ENCODE results near the gene FLNC. TPM values are rescaled to one million over a fixed set of nuclear protein-coding genes. Genes with fewer than 3 reads are reported as not detected.

FLNC gene
- total and polyA plus RNA-seq, 9 of the 15 experiments (the other 6 are each of a cell fraction or from before 2014, with no cell fraction given), result 0.90 to 155 (median 28.8) TPM

DNA sequence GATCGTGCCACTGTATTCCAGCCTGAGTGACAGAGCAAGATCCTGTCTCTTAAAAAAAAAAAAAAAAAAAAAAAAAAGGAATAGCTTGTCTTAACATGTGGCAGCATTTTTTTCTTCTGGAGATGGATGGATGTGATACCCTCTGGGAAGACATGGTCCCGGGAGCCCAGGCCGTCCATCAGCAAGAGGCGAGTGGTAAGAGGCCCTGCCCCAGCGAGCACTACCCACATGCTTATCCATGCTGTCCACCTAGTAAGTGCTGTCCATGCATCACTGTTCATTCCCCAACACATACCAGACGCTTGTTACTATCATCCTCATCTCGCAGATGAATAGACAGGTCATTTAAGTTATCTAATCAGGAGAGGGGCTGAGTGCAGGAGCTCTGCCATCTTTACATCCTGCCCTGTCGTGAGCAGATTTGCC lies 45.3 kb downstream of the FLNC start:
- Histone ChIP-seq H3K4me2 (ENCODE audit: insufficient read depth, low read length) (no peak overlapping the region), H3K9ac (ENCODE audit: insufficient read depth in 1 of 2, low read depth in 2 of 2, low read length in 2 of 2) (0 out of 4 replicates have a peak overlapping the region, but pooled peaks of 1 of the 2 experiments have one; percentile 26), H3K36me3 (ENCODE audit: control insufficient read depth, insufficient read depth, low read length) (no peaks in the 10 kb centered on the region), H3K27ac (ENCODE audit: extremely low read depth, low read depth, low read length) (no peak overlapping the region), H3K9me1 (ENCODE audit: control insufficient read depth, insufficient read depth, low read length) (no peaks in the 10 kb centered on the region), H3K4me3 (no peak overlapping the region), H3K79me2 (ENCODE audit: control insufficient read depth, insufficient read depth, low read length) (no peaks in the 10 kb centered on the region), H2AFZ (ENCODE audit: low read depth, low read length) (no peak overlapping the region), H3K27me3 (ENCODE audit: control insufficient read depth in 2 of 2, insufficient read depth in 2 of 2, low read length in 2 of 2) (no peaks in the 10 kb centered on the region), H4K20me1 (replicated peaks; ENCODE audit: control insufficient read depth, insufficient read depth, low read length) (no peaks in the 10 kb centered on the region; the same call in 1 of the 2 replicates), H3K4me1 (replicated peaks in 1 of 2; ENCODE audit: control insufficient read depth in 2 of 2, insufficient read depth in 2 of 2, low read length in 2 of 2) (peaks cover 0 to 48% of the 10 kb centered on the region in 2 experiments; a peak in 3 of 5 replicates), H3K9me3 (replicated peaks; ENCODE audit: control insufficient read depth, insufficient read depth, low read depth, low read length) (no peaks in the 10 kb centered on the region)
- FAIRE-seq (no peak), ATAC-seq (no peak), DNase-seq (ENCODE audit: extremely low read depth in 1 of 4, low spot score in 3 of 4) (no peak)
- WGBS (ENCODE audit: insufficient coverage, low coverage, missing lambda C conversion rate), result 16% methylated on average over 8 of the region's 8 CpGs
- in situ Hi-C loops (cut with MboI), result loop anchor here (5.0 kb wide), 1 partner anchor 398 kb away; the partner anchor contains the start of gene METTL2B
- ChIA-PET CTCF (ENCODE audit: low intra/inter-chr PET ratio) (interaction anchor here (0.6 kb wide), 1 partner anchor 79 kb away, joined by 4 read pairs; no protein-coding TSS in a partner anchor), POLR2A (interaction anchor here (1.2 to 1.8 kb wide), 4 partner anchors 8 to 119 kb away, joined by 3 to 9 read pairs (median 5); partner anchors contain the start of gene ATP6V1F)
- intact Hi-C loops (cut with micrococcal nuclease), result no loop called here
- BruUV-seq (replicated peaks), result no TSS peak
- TF ChIP-seq, protein P1, sequence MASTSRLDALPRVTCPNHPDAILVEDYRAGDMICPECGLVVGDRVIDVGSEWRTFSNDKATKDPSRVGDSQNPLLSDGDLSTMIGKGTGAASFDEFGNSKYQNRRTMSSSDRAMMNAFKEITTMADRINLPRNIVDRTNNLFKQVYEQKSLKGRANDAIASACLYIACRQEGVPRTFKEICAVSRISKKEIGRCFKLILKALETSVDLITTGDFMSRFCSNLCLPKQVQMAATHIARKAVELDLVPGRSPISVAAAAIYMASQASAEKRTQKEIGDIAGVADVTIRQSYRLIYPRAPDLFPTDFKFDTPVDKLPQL (IDR thresholded peaks at IDR 0.05; ENCODE audit: extremely low read depth, insufficient read length), result no peak
- TF ChIP-seq ZNF384 (IDR thresholded peaks at IDR 0.05; ENCODE audit: low read depth, low read length), result peak; percentile 50; the same call in 1 of the 2 replicates
- 0 out of 2 replicates have a peak, but pooled peaks have one; percentile 9 for TF ChIP-seq REST (IDR thresholded peaks at IDR 0.05; ENCODE audit: borderline replicate concordance)
- TF ChIP-seq REST (CRISPR knock-in tag; IDR thresholded peaks at IDR 0.05; ENCODE audit: low read depth), result no peak
- no peak for TF ChIP-seq PHB2 (IDR thresholded peaks at IDR 0.05; ENCODE audit: low read depth)
- no peak for TF ChIP-seq ZNF592 (IDR thresholded peaks at IDR 0.05)
- 0 out of 2 replicates have a peak, but pooled peaks have one; percentile 14 for TF ChIP-seq MCM3 (IDR thresholded peaks at IDR 0.05)
